Amniotic epithelial cell (primary cell): ENCODE results near the gene ABLIM2.
A peak's percentile ranks its signal among the peaks of the same experiment; 100 is the strongest.

Source experiments
- DNase-seq: peaks from one replicate; pipeline ENCODE4 v3.0.0-alpha.2; 2010; ENCODE audit warnings: low read depth

ABLIM2 gene

GRCh38 chr4:8024073-8024786 is 134.4 kb downstream of the ABLIM2 start:
- no peak for DNase-seq

- no peak for DNase-seq
Measured at GRCh38 chr4:8023696-8024033, 134.9 kb downstream of the ABLIM2 start.

DNA sequence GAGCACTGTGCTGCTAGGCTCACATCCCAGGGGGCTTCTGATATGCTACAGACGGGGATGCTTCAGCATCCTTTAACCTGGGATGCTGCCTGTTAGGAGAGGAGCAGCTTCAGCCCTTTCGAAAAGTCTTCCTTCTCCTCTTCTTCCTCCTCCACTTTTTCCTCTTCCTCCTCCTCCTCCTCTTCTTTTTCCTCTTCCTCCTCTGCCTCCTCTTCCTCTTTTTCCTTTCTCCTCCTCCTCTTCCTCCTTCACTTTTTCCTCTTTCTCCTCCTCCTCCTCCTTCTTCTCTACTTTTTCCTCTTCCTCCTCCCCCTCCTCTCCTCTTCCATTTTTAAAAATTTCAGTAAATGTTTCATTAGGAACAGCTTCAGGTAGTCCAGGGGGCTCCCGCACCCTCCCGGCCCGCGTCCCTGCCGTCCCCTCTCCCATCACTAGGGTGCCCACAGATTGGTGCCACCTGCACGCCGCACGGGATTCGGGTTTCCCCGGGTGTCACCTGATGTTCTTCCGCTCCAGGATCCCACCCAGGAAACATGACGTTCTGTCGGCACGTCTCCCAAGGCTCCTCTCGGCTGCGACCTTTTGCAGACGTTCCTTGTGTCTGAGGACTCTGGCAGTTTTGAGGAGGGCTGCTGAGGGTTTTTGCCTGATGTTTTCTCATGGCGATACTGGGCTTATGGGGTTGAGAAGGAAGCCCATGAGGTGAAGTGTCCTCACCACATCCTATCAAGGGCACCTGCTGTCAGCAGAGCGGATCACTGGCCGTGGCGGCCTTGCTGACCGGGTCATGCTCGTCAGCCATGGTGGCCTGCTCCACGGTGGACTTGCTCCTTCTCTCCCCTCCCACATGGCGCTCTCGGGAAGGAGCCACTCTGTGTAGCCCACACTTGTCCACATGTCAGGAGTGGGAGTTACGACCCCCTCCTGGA is 135.6 kb downstream of the ABLIM2 start:
- DNase-seq, result no peak

- DNase-seq, result no peak
Measured at GRCh38 chr4:8021796-8022195, 136.8 kb downstream of the ABLIM2 start.

- DNase-seq, result no peak
Measured at GRCh38 chr4:8019396-8020365, 138.9 kb downstream of the ABLIM2 start.

DNA sequence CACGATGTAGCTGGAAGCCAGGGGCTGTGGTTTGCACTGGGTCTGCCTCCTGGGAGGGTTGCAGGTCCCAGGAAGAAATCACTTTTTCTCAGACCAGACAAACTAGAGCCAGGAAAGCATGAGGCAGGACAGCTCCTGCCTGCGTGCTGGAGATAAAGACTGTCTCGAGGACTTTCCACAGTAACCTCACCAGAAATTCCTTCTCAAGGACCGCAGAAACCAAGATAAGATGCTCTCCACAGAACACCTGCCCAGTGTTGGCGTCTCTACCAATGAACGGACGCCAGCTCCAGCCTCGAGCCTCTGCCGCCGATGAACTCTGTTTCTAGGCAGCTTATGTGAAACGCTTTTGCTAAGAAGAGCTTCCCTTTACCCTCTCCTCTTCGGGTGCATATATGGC is 142.1 kb downstream of the ABLIM2 start:
- DNase-seq, result peak; percentile 93

- DNase-seq, result no peak
Measured at GRCh38 chr4:8015512-8015911, 143.1 kb downstream of the ABLIM2 start.

- no peak for DNase-seq
Measured at GRCh38 chr4:8013976-8014726, 144.5 kb downstream of the ABLIM2 start.

DNA sequence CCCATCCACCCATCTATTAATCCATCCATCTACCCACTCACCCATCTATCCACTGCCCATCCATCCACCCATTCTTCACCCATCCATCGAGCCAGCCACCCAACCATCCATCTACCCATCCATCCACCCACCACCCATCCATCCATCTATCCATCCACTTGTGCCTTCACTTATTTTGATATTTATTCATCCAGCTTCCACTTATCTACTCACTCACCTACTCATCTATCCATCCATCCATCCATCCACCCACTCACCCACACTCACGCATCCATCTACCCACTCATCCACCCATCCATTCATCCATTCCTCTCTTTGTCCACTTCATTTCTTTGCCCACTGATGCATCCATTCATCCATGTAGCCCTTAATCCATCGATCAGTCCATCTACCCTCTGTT is 146.1 kb downstream of the ABLIM2 start:
- no peak for DNase-seq

DNA sequence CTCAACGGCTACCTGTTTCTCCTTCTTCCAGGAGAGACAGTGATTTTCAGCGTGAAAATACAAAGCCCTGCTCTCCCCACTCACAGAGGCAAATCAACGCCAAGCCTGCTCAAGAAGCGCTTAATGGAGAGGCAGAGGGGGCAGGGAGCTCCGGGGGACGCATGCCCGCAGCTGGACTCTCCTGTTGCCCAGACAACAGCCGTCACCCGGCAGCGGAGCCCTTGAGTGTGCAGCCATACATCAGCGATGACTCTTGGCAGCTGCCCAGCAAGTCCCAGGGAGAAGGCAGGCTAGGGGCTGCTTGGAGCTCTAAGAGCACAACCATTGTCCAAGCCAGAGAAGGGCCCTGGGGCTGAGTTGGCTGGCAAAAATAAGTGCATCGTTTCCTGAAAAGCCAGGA is 148.0 kb downstream of the ABLIM2 start:
- DNase-seq, result peak; percentile 41

DNA sequence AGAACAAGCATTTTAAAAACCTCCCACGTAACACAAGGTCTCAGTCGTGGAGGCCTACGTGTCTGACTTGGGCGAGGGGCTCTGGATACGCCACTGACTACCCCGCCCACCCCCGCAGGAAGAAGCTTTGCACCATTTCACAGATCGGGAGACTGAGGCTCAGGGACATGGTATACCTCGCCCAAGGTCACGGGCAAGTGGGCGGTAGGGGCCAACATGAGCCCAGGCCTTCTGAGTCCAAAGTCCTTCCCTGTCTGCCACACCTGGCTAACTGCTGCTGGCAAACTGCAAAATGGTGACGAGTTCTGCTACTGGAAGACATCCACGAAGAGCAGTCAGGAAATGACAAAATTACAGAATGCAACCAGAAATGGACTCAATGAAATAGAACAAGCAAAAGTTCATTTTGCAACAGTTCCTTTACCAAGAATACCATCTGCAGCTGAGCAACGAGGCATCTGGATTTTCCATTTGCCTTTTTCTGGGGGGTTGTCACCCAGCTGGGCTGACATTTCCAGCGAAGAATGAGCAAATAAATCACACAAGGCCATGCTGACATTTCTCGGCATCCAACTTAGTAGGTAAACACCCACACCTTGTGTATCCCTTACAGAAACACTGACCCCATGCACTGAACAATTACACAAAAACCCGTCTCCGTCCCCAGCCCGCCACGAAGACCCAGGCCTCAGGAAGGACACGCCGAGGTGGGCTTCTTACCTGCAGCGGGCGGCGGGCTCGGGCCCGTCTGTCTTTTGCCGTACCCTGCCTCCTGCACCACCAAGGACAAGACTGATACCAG is 148.7 kb downstream of the ABLIM2 start:
- no peak for DNase-seq

GRCh38 chr4:8009097-8009496 is 149.5 kb downstream of the ABLIM2 start:
- DNase-seq, result no peak

DNA sequence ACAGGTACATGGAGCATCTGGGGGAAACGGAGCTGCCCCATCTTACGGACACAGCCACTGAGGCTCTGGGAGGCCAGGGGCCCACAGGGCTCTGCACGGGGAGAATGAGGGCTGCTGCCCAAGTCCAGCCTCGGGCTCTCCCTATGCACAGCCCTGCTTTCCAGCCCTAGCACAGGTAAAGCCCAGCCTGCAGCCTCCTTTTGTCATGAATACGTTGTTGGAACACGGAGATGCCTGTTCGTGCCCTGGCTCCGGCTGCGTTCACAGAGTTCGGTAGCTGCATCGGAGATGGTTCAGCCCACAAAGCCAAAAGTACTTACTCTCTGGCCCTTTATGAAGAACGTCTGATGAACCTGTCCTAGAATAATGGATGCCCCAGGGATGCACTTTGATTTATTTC is 150.2 kb downstream of the ABLIM2 start:
- DNase-seq, result no peak

GRCh38 chr4:8007581-8007980 is 151.0 kb downstream of the ABLIM2 start:
- DNase-seq, result no peak

GRCh38 chr4:8006471-8006870 is 152.1 kb downstream of the ABLIM2 start:
- DNase-seq, result no peak

DNA sequence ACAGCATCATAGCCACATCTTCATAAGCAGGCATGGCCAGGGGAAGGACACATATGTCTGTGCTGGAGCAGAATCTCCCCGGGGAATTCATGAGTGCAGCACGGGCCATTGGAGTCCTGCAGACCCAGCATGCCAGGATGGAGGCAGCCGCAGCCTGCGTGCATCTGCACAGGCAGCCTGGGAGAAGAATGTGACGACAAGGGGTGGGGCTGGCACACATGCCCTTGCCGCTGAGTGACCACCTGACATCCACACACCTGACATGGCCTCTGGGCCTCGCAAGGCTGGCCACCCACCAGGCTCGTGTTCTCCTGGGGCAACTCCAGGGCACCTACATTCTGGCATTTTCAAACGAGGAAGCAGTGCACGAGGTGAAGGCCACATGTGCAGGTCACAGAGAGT is 152.8 kb downstream of the ABLIM2 start:
- no peak for DNase-seq

GRCh38 chr4:8005033-8005808 is 153.4 kb downstream of the ABLIM2 start:
- DNase-seq, result no peak

DNA sequence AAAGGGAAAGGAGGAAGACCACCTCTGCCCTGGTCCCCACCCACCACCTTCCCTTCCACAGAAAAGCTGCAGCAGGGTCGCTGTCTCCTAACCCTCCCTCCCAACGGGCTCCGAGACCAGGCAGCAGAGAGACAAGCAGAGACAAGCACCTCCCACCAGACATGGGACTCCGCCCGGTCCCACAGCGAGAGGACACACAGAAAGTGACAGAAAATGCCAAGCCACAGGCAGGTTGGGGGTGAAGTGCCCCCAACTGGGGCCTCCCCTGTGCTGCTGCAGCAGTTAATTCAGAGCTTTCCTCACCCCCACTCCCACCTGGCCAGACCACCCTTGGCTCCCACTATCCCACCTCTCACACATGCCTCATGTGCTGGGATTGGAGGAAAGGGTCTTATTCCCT is 154.5 kb downstream of the ABLIM2 start:
- DNase-seq, result no peak

DNA sequence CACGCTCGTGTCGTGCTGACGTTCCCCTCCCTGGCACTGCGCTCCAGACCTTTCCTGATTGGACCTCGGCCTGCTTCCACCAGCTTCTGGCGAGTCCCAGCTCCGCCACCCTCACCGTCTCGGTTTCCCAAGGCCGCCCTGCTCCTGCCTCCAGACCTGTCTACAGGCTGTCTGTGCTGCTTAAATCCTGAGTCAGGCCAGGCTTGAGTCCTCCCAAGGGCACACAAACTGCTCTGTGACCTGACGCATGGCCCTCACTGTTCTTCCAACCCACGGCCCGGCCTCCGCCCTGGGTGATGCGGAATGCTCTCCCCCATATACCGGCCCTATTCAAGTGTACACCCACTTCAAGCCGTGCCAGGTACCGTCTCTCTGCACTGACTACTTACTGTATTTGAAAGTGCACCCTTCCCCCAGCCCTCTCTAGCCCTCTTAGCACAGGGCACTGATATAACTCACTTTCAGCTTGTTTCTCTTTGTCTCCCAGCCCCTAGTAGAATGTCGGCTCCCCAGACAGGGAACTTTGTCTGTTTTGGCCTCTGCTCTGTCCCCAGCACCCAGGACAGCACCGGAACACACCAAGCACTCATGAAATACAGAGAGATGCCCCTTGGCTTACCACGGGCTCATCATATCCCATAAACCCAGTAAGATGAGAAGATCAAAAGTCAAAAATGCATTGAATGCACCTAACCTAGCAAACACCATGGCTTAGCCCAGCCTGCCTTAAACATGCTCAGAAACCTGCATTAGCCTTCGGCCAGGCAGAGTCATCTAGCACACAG is 155.9 kb downstream of the ABLIM2 start:
- DNase-seq, result peak; percentile 81
